Measurements from ENCODE around the gene RPS21. TPM values are rescaled to one million over a fixed set of nuclear protein-coding genes. Genes with fewer than 3 reads are reported as not detected.

Gene RPS21
- total RNA-seq, 1 experiment from 2014 or later = 4,496 TPM

DNA sequence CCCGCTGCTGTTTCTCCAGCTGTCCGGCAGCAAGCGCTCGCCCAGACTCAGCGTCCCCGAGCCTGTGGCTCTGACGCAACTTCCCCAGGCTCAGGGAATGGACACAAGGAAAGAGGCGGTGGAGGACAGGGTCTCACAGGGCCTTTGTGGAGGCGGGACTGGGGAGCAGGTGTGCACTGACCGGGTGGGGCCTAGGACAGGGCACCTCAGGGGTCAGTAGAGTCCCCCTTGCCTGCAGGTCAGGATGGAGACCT is 39.8 kb upstream of the RPS21 start:
- no peak overlapping the region for H3K4me3 Mint-ChIP-seq (ENCODE audit: unreplicated experiment)
- DNase-seq = no peak
- TF ChIP-seq, protein P1, sequence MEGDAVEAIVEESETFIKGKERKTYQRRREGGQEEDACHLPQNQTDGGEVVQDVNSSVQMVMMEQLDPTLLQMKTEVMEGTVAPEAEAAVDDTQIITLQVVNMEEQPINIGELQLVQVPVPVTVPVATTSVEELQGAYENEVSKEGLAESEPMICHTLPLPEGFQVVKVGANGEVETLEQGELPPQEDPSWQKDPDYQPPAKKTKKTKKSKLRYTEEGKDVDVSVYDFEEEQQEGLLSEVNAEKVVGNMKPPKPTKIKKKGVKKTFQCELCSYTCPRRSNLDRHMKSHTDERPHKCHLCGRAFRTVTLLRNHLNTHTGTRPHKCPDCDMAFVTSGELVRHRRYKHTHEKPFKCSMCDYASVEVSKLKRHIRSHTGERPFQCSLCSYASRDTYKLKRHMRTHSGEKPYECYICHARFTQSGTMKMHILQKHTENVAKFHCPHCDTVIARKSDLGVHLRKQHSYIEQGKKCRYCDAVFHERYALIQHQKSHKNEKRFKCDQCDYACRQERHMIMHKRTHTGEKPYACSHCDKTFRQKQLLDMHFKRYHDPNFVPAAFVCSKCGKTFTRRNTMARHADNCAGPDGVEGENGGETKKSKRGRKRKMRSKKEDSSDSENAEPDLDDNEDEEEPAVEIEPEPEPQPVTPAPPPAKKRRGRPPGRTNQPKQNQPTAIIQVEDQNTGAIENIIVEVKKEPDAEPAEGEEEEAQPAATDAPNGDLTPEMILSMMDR (IDR thresholded peaks at IDR 0.05; ENCODE audit: insufficient read depth in 1 of 2, low read depth in 1 of 2, low read length in 1 of 2, severe bottlenecking in 1 of 2, unreplicated experiment in 1 of 2) = no peak
- Histone ChIP-seq H3K27me3 (replicated peaks; ENCODE audit: control insufficient read depth, insufficient read depth, low read length) (no peaks in the 10 kb centered on the region), H3K4me1 (peaks cover 21% of the 10 kb centered on the region), H3K4me3 (ENCODE audit: low read depth, low read length) (no peak overlapping the region), H3K9me3 (no peaks in the 10 kb centered on the region), H3K36me3 (ENCODE audit: control insufficient read depth, insufficient read depth, low read length) (peaks cover 30% of the 10 kb centered on the region)
- no TSS peak for BruUV-seq (replicated peaks)
- POLR2A ChIA-PET = no interaction called here
- H3K27ac Mint-ChIP-seq (ENCODE audit: unreplicated experiment) = no peak overlapping the region
- CTCF ChIA-PET = no interaction called here
- peaks cover 100% of the 10 kb centered on the region for H3K36me3 Mint-ChIP-seq (ENCODE audit: insufficient read depth, unreplicated experiment)
- no peaks in the 10 kb centered on the region for H3K27me3 Mint-ChIP-seq (ENCODE audit: insufficient read depth, unreplicated experiment)
- peaks cover 18% of the 10 kb centered on the region for H3K9me3 Mint-ChIP-seq (ENCODE audit: unreplicated experiment)
- intact Hi-C loops (cut with micrococcal nuclease; ENCODE audit: unreplicated experiment) = no loop called here
- peaks cover 7% of the 10 kb centered on the region for H3K4me1 Mint-ChIP-seq (ENCODE audit: low read depth, unreplicated experiment)

DNA sequence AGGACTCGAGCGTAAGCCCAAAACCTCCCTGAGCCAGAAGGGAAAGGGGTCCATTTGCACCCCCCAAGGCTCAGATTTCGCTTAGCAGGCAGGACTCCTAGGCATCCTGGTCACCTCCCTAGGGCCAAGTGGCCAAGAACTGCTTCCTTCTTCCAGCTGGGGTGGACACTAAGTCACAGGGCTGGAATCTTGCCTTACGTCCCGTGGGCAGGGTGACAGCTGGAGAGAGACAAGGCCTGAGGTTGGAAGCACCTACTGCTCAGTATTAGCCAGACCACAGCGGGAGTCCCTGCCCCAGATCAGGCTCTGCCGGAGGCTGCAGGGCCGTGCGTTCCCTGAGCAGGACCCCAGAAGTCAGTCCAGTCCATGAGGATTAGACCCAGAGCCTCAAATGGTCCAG is 39.5 kb upstream of the RPS21 start:
- Mint-ChIP-seq H3K36me3 (ENCODE audit: insufficient read depth, unreplicated experiment) (peaks cover 100% of the 10 kb centered on the region), H3K9me3 (ENCODE audit: unreplicated experiment) (peaks cover 18% of the 10 kb centered on the region), H3K4me3 (ENCODE audit: unreplicated experiment) (no peak overlapping the region), H3K4me1 (ENCODE audit: low read depth, unreplicated experiment) (peaks cover 7% of the 10 kb centered on the region), H3K27me3 (ENCODE audit: insufficient read depth, unreplicated experiment) (no peaks in the 10 kb centered on the region), H3K27ac (ENCODE audit: unreplicated experiment) (no peak overlapping the region)
- TF ChIP-seq, protein P1 (IDR thresholded peaks at IDR 0.05; ENCODE audit: insufficient read depth in 1 of 2, low read depth in 1 of 2, low read length in 1 of 2, severe bottlenecking in 1 of 2, unreplicated experiment in 1 of 2) = no peak
- peaks cover 21% of the 10 kb centered on the region for H3K4me1 ChIP-seq
- peaks cover 30% of the 10 kb centered on the region for H3K36me3 ChIP-seq (ENCODE audit: control insufficient read depth, insufficient read depth, low read length)
- no peaks in the 10 kb centered on the region for H3K9me3 ChIP-seq
- H3K4me3 ChIP-seq (ENCODE audit: low read depth, low read length) = no peak overlapping the region
- intact Hi-C loops (cut with micrococcal nuclease; ENCODE audit: unreplicated experiment) = no loop called here
- POLR2A ChIA-PET = no interaction called here
- DNase-seq = no peak
- CTCF ChIA-PET = no interaction called here
- BruUV-seq (replicated peaks) = no TSS peak
- H3K27me3 ChIP-seq (replicated peaks; ENCODE audit: control insufficient read depth, insufficient read depth, low read length) = no peaks in the 10 kb centered on the region

DNA sequence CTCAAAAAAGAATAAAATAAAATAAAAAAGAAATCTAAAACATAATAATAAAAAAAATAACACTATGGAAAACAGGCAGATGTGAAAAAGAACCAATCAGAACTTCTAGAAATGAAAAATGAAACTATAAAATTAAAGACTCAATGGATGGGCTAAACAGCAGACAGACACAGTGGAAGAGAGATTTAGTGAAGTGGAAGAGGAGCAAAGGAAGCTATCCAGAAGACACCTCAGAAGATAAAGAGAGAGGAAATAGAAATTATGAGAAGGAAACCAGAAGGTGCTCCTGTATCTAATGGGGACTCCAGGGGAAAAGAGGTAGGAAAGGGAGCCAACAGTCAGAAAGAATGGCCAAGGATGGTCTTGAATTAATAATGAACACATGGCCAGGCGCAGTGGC is 38.3 kb upstream of the RPS21 start:
- Mint-ChIP-seq H3K27me3 (ENCODE audit: insufficient read depth, unreplicated experiment) (no peaks in the 10 kb centered on the region), H3K9me3 (ENCODE audit: unreplicated experiment) (peaks cover 18% of the 10 kb centered on the region), H3K4me3 (ENCODE audit: unreplicated experiment) (no peak overlapping the region), H3K4me1 (ENCODE audit: low read depth, unreplicated experiment) (peaks cover 7% of the 10 kb centered on the region), H3K36me3 (ENCODE audit: insufficient read depth, unreplicated experiment) (peaks cover 100% of the 10 kb centered on the region), H3K27ac (ENCODE audit: unreplicated experiment) (peak overlapping the region; percentile 5)
- no peak for DNase-seq
- Histone ChIP-seq H3K36me3 (ENCODE audit: control insufficient read depth, insufficient read depth, low read length) (peaks cover 38% of the 10 kb centered on the region), H3K4me1 (peaks cover 25% of the 10 kb centered on the region), H3K27me3 (replicated peaks; ENCODE audit: control insufficient read depth, insufficient read depth, low read length) (no peaks in the 10 kb centered on the region), H3K9me3 (no peaks in the 10 kb centered on the region), H3K4me3 (ENCODE audit: low read depth, low read length) (no peak overlapping the region)
- TF ChIP-seq, protein P1 (IDR thresholded peaks at IDR 0.05; ENCODE audit: insufficient read depth in 1 of 2, low read depth in 1 of 2, low read length in 1 of 2, severe bottlenecking in 1 of 2, unreplicated experiment in 1 of 2) = no peak
- ChIA-PET POLR2A (no interaction called here), CTCF (interaction anchor here (1.0 to 1.5 kb wide), 3 partner anchors 15 to 34 kb away, joined by 3 to 5 read pairs (median 3); no protein-coding TSS in a partner anchor)
- intact Hi-C loops (cut with micrococcal nuclease; ENCODE audit: unreplicated experiment) = no loop called here
- no TSS peak for BruUV-seq (replicated peaks)

Measured in Caco-2 (cell line).